ENCODE data around the gene USP11.

The USP11 gene

DNA sequence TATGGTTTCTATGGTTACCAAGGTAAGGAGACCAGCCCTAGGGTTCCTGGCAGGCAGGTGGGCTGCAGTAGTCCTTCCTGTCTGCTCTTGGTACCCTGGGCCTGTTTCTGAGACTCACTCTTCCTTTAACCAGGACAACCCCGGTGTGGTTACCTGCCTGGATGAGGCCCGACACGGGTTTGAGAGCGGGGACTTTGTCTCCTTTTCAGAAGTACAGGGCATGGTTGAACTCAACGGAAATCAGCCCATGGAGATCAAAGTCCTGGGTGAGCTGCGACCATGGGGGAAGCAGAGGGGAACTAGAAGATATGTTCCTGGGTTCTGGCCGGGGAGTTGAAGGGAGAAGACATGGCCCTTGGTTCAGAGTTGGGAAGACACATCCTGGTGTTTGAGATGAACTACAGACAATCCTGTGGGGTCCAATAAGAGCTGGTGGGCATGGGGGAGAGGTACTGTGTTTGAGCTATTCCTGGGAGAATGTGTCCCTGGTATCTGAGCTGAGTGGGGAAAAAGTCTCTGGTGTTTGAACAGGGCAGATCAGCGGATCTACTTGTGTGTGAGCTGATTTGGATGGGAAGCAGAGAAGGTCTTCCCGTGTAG lies 31.4 kb upstream of the USP11 start:
- in situ Hi-C loops (cut with MboI; ENCODE audit: low sequenced_read_pairs): loop anchor here (25.0 kb wide), 1 partner anchor 311 kb away; no protein-coding TSS in a partner anchor

DNA sequence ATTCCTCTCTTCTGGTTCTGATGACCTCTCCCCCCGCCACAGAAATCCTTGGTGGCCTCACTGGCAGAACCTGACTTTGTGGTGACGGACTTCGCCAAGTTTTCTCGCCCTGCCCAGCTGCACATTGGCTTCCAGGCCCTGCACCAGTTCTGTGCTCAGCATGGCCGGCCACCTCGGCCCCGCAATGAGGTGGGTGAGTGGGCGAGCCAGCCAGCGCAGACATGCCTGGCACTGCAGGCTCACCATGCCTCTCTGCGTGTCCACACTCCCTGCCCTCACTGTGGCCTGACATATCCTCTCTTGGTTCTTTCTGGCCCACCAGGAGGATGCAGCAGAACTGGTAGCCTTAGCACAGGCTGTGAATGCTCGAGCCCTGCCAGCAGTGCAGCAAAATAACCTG lies 30.5 kb upstream of the USP11 start:
- in situ Hi-C loops (cut with MboI; ENCODE audit: low sequenced_read_pairs): loop anchor here (25.0 kb wide), 1 partner anchor 310 kb away; no protein-coding TSS in a partner anchor

DNA sequence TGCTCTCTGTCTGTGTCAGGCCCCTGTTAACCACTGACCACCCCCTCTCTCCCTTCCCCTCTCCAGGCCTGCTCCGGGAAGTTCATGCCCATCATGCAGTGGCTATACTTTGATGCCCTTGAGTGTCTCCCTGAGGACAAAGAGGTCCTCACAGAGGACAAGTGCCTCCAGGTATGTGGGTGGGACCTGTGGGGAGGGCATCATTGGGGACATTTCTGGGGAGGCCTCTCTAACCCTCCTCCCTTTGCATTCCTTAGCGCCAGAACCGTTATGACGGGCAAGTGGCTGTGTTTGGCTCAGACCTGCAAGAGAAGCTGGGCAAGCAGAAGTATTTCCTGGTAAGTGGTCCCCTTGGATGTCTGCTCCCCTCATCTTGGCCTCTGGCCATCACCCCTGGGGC lies 29.9 kb upstream of the USP11 start:
- in situ Hi-C loops (cut with MboI; ENCODE audit: low sequenced_read_pairs): loop anchor here (25.0 kb wide), 1 partner anchor 309 kb away; no protein-coding TSS in a partner anchor

DNA sequence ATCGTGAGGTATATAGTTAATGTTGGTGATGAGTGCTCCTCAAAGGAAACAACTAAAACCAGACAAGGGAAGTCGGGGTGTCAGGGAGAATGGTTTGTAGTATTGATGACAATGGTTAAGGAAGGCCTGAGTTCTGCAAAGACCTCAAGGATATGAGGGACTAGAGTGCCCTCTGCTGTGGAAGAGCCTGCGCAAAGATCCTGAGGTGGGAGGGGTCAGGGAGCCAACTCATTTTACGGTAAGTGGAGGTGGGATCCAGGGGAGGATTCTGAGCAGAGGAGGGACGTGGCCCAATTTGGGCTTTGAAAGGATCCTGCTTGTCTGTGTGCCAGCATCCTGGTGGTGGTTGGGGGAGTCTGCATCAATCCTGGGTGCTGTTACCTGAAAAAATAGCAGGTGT lies 27.8 kb upstream of the USP11 start:
- in situ Hi-C loops (cut with MboI; ENCODE audit: low sequenced_read_pairs): loop anchor here (25.0 kb wide), 1 partner anchor 307 kb away; no protein-coding TSS in a partner anchor

DNA sequence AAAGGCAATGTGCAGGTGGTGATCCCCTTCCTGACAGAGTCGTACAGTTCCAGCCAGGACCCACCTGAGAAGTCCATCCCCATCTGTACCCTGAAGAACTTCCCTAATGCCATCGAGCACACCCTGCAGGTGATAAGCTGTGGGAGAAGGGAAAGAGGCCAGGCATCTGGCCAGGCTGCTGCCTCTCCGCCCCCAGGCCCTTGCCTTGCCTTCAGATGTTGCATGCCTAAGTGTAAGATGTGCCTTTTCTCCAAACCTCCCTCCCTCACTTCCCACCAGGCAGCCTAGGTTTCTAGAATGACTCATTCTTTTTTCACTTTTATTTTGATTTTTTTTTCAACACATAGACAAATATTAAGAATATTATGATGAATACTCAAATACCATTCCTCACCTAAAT lies 26.5 kb upstream of the USP11 start:
- in situ Hi-C loops (cut with MboI; ENCODE audit: low sequenced_read_pairs): loop anchor here (25.0 kb wide), 1 partner anchor 306 kb away; no protein-coding TSS in a partner anchor

DNA sequence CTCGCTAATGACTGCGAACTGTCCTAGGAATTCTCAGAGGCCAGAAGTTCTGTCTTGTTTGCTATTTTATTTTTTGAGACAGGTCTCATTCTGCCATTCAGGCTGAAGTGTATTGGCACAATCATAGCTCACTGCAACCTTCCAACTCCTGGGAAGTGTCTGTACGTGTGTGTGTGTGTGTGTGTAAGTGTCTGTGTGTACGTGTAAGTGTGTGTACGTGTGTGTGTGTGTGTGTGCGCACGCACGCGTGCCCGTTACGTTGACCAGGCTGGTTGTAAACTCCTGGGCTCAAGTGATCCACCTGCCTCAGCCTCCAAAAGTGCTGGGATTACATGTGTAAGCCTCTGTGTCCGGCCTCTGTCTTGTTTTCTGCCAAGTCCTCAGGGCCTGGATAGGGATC lies 24.7 kb upstream of the USP11 start:
- in situ Hi-C loops (cut with MboI; ENCODE audit: low sequenced_read_pairs): loop anchor here (25.0 kb wide), 1 partner anchor 304 kb away; no protein-coding TSS in a partner anchor

DNA sequence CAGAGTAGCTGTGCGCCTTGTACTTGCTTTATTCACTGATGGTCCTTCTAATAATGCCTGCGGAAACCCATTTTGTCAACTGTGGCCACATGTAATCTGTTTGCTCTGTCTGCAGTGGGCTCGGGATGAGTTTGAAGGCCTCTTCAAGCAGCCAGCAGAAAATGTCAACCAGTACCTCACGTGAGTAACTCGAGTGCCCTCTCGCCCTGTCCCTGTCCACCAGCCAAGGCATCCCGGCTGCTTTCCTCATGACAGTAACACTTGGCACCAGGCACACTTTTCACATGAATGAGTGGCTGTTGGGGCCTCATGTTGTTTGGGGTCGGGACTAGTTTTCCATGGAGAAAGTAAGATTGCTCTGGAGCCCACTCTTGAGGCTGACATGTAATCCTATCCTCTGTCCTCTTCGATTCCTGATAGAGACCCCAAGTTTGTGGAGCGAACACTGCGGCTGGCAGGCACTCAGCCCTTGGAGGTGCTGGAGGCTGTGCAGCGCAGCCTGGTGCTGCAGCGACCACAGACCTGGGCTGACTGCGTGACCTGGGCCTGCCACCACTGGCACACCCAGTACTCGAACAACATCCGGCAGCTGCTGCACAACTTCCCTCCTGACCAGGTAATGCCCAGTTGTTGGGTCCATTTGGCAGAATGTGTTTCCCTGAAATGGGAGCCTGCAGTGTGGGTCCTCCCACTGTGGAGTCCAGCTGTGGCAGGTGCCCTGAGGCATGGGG lies 23.1 kb upstream of the USP11 start:
- in situ Hi-C loops (cut with MboI; ENCODE audit: low sequenced_read_pairs): loop anchor here (25.0 kb wide), 1 partner anchor 303 kb away; no protein-coding TSS in a partner anchor

DNA sequence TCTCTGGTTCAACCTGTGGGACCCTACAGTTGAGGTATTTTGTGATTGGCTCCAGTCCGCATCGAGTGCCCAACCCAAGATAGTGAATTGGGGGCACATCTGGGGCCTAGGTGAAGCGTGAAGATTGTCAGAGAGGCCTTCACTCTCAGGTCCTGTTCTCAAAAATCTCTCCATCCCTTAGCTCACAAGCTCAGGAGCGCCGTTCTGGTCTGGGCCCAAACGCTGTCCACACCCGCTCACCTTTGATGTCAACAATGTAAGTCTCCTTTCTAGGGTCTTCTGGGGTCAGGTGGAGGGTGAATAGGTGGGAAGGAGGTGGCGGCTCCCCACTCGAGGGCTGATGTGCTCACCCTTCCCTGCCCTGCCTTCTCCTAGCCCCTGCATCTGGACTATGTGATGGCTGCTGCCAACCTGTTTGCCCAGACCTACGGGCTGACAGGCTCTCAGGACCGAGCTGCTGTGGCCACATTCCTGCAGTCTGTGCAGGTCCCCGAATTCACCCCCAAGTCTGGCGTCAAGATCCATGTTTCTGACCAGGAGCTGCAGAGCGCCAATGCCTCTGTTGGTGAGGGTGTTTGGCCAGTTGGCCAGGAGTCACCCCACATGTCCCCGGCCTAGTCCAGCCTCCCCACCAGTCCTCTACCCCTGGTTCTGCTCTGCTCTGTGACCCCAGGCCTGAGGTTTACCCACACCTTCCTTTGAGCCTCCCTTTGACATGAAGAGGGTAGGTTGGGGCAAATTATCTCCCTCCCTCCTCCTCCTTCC lies 22.0 kb upstream of the USP11 start:
- in situ Hi-C loops (cut with MboI; ENCODE audit: low sequenced_read_pairs): loop anchor here (25.0 kb wide), 1 partner anchor 301 kb away; no protein-coding TSS in a partner anchor

DNA sequence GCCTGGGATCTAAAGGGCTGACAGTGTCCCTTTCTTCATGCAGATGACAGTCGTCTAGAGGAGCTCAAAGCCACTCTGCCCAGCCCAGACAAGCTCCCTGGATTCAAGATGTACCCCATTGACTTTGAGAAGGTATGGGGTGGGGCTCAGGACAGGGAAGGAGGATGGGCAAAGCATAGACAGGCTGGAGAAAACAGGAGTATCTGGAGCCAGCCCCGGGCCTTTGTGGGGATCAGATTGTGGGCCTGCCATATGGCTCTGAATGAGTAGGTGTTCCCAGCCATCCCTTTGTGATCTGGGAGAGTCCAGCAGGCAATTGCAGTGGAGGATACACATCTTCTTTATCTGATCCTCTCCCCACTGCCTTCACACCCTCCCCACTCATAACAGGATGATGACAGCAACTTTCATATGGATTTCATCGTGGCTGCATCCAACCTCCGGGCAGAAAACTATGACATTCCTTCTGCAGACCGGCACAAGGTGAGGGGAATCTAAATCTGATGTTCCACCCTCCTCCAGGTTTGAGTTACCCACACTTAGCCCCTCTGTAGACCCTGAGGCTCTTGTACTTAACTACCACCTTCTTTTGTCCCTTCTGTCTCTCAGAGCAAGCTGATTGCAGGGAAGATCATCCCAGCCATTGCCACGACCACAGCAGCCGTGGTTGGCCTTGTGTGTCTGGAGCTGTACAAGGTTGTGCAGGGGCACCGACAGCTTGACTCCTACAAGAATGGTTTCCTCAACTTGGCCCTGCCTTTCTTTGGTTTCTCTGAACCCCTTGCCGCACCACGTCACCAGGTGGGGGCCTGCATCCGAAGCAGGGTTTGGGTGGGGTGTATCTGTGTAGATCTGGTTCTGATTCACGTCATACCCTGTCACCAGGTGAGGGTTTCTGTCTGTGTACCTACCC lies 20.2 kb upstream of the USP11 start:
- in situ Hi-C loops (cut with MboI; ENCODE audit: low sequenced_read_pairs): loop anchor here (25.0 kb wide), 1 partner anchor 300 kb away; no protein-coding TSS in a partner anchor

DNA sequence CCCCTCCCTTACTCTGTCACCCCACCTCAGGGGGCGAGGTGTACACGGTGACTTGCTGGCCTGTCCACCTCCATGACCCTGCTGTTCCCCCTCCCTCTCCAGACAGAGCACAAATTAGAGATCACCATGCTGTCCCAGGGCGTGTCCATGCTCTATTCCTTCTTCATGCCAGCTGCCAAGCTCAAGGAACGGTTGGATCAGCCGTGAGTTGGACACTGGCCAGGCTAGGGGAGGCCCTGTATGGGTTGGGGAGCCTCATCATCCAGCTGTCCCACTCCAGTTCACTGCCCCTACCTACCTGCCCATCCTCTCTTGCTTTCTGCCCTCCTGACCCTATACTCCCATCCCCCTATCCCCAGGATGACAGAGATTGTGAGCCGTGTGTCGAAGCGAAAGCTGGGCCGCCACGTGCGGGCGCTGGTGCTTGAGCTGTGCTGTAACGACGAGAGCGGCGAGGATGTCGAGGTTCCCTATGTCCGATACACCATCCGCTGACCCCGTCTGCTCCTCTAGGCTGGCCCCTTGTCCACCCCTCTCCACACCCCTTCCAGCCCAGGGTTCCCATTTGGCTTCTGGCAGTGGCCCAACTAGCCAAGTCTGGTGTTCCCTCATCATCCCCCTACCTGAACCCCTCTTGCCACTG lies 18.3 kb upstream of the USP11 start:
- in situ Hi-C loops (cut with MboI; ENCODE audit: low sequenced_read_pairs): loop anchor here (25.0 kb wide), 1 partner anchor 298 kb away; no protein-coding TSS in a partner anchor

DNA sequence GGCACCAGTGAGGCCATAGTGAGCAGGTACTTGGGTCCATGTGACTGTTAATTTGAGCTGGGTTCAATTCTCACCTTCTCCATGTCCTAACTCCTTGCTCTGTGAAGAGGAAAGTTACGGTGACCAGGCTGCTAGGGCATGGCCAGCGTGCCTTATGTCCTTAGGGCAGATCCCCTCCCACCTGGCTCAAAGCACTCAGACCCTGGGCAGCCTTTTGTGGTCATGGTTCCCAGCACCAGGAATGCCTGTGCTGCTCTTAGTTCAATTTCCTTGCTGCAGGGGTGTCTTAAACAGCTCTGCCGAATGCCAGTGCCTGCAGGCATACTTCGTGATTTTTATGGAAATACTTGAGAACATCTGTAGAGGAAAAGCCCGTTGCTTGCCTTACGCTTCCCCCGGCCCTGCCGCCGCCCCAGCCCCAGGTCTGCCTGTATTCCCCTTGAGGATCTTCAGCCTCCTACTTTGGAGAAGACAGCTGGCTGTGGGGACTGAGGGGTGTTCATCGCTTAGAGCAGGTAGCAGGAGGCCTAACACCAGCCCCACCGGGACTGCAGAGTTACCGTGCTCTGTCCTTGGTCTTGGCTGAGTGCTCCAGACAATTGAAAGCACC lies 17.4 kb upstream of the USP11 start:
- in situ Hi-C loops (cut with MboI; ENCODE audit: low sequenced_read_pairs): loop anchor here (25.0 kb wide), 1 partner anchor 297 kb away; no protein-coding TSS in a partner anchor

DNA sequence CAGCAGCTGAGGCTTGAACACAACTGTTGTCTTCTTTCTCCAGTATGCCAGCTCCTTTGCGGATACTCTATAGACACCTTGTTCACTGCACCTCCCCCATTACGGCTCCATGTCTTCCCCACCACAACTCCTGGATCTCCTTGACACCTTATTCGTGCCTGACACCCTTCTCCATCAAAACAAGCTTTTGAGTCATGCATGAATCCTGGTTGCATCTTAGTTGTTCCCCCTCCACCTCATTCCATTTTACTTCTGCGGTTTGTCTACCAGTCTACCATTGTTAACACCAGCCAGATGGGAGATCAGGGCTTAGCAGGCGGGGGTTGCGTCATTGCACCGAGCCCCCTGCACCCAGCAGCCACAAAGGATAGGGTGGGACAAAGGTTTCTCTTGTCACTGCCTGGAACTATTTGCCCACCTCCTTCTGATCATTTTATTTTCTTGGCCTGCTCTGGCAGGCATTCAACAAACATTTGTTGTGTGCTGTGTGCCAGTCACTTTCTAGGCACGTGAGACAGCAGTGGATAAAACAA lies 16.4 kb upstream of the USP11 start:
- in situ Hi-C loops (cut with MboI; ENCODE audit: low sequenced_read_pairs): loop anchor here (25.0 kb wide), 1 partner anchor 296 kb away; no protein-coding TSS in a partner anchor

DNA sequence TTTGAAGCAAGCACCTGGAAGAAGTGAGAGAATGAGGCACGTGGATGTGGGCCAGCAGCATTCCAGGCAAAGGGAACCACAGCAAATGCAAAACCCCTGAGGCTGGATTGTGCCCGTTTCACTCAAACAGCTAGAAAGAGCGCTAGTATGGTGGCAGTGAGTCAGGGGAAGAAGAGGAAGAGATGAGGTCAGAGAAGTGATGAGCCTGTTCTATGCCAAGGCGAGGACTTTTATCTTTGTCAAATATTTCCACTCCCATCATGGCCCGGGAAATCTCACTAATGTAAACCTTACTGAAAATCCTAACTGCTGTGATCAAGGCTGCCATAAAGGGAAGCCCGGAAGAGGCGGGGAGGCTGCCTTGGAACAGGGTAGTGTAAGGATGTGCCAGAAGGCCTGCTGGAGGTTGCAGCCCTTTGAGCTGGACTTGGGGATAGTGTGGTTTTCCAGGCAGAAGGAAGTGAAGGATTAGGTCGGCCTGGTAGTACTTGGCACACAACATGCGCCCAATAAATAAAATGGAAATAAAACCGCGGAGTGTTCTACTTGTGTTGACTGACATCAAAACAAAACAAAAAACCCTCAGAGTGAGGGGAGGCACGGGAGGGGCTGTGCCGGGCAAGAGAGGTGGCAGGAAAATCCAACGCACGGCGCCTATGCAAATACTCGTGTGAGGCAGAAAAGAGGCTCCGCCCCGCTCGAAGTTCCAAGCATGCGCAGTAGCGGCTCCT lies 15.5 kb upstream of the USP11 start:
- in situ Hi-C loops (cut with MboI; ENCODE audit: low sequenced_read_pairs): loop anchor here (25.0 kb wide), 1 partner anchor 295 kb away; no protein-coding TSS in a partner anchor

DNA sequence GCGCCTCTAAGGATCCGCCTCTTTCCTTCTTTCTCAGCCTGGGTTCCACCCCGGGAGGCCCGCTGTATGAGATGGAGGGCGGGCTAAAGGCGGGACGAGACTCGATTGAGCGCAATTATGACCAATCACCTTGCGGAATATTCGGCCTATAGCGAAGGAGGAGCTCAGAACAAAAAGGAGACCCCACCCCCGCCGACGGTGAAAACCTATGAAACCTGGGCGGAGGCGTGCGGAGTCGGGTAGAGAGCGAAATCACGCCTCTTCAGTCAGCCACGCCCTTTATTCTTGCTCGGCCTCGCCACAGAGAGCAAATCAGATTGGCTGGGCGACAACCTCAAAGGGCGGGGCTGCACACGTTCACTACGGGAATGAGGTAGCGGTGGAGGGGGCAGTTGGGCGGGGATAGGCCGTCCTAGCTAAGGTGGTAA lies 14.9 kb upstream of the USP11 start:
- in situ Hi-C loops (cut with MboI; ENCODE audit: low sequenced_read_pairs): loop anchor here (25.0 kb wide), 1 partner anchor 294 kb away; no protein-coding TSS in a partner anchor

DNA sequence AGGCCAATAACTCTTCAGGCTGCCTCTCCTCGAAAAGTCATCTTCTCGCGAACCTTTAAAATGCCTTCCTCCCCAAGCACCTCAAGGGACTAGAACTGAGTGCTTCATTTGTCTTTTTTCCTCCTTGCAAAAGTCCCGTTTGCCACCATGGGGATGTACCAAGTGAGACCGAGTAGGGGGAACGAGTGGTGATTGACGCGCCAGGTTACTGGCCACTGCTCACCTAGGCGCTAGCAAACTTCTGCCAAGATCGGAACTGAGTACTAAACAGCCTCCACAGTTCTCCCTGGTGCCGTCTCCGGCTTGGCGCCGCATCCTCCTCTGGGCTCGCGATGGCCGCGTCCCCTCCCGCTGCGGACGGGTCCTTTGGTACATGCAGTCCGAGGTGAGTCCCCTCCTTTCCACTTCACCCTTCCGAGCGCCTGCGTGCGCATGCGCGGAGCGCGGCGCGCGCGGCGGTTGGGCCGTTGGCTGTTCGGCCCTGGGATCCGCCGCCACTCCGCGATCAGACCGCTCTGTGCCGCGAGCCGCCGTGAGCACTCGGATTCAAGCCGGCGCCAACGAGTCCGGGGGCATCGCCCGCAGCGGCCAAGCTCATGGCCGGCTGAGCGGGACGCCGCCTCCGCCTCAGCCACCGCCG lies 14.4 kb upstream of the USP11 start, which contains the start of gene CDK16:
TSS of gene CDK16 (plus strand) at position 402 of the 640 bp plus-strand sequence. CDS start 4,877 bp downstream, outside the sequence.
- in situ Hi-C loops (cut with MboI; ENCODE audit: low sequenced_read_pairs): loop anchor here (25.0 kb wide), 1 partner anchor 294 kb away; no protein-coding TSS in a partner anchor

DNA sequence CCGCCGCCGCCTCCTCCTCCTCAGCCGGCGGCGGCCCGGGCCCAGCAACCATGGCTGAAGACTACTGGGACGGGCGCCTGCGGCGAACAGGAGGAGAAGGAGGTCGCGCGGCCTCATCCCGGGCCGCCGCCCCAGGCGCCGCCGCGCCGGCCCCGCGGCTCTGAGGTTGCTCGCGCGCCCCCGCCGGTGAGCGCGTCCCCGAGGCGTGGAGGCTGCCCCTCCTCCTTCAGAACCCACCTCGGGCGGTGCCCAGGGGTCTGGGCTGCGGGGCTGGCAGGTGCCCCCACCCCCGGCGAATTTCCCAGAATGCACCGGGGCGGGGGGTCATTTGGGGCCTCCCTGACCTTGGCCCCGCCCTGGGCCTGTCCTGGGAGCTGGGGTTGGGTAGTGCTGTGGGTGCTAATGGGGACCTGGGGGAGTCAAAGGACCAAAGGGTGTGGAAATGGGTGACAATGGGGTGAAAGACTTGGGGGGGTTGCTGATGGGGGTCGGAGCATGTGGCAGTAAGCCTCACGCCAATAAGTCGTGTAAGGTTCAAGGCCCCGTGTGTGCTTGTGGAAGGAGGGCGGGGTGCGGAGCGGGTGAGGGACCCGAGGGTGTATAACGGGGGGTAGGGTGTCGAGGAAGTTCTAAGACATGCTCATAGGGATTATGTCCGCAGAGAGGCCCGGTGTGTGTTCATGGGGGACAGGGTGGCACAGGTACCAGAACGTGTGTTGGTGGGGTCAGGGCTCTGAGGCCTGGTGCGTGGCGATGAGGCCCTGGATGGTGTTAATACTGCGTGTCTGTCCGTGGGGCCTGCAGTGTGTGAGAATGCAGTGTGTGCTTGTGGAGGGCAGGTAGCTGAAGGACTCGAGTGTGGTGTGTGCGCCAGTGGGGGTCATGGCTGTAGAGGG lies 13.6 kb upstream of the USP11 start:
- in situ Hi-C loops (cut with MboI; ENCODE audit: low sequenced_read_pairs): loop anchor here (25.0 kb wide), 1 partner anchor 293 kb away; no protein-coding TSS in a partner anchor
